ENCODE measurements around the gene EXOC4.
"Not testable (repeated sequence)": the region's sequence is repeated elsewhere in the genome, so short reads cannot be mapped to it uniquely, and the experiment has no call there.

The EXOC4 gene

GRCh38 chr7:133303931-133304330 is 51.1 kb downstream of the EXOC4 start:
- H3K4me1 ChIP-seq (ENCODE audit: control insufficient read depth in 5 of 5, insufficient read depth in 5 of 5, low read length in 5 of 5) = peaks cover 0 to 8% (median 7%) of the 10 kb centered on the region in 5 donors
- H3K27me3 ChIP-seq (ENCODE audit: control insufficient read depth in 5 of 5, insufficient read depth in 4 of 5, low read length in 5 of 5) = no peaks in the 10 kb centered on the region
- H3K9ac ChIP-seq (ENCODE audit: low read length in 5 of 5) = no peak overlapping the region
- peaks cover 23 to 32% (median 29%) of the 10 kb centered on the region in 5 donors for H3K36me3 ChIP-seq (ENCODE audit: control insufficient read depth in 5 of 5, insufficient read depth in 5 of 5, low read length in 5 of 5)
- H3K9me3 ChIP-seq (ENCODE audit: control insufficient read depth in 5 of 5, low read length in 5 of 5) = no peaks in the 10 kb centered on the region
- H3K4me3 ChIP-seq (ENCODE audit: low read depth in 1 of 5, low read length in 5 of 5) = no peak overlapping the region
- H3K27ac ChIP-seq (ENCODE audit: low read depth, low read length) = no peak overlapping the region

GRCh38 chr7:133309333-133309732 is 56.5 kb downstream of the EXOC4 start:
- Histone ChIP-seq H3K4me3 (ENCODE audit: low read depth in 1 of 5, low read length in 5 of 5) (no peak overlapping the region), H3K9ac (ENCODE audit: low read length in 5 of 5) (no peak overlapping the region), H3K36me3 (ENCODE audit: control insufficient read depth in 5 of 5, insufficient read depth in 5 of 5, low read length in 5 of 5) (peaks cover 29 to 38% (median 31%) of the 10 kb centered on the region in 5 donors)

GRCh38 chr7:133310232-133310862 is 57.5 kb downstream of the EXOC4 start:
- Histone ChIP-seq H3K4me1 (ENCODE audit: control insufficient read depth in 5 of 5, insufficient read depth in 5 of 5, low read length in 5 of 5) (peaks cover 0 to 3% (median 0%) of the 10 kb centered on the region in 5 donors), H3K27ac (ENCODE audit: low read depth, low read length) (no peak overlapping the region), H3K27me3 (ENCODE audit: control insufficient read depth in 5 of 5, insufficient read depth in 4 of 5, low read length in 5 of 5) (no peaks in the 10 kb centered on the region), H3K9ac (ENCODE audit: low read length in 5 of 5) (no peak overlapping the region), H3K4me3 (ENCODE audit: low read depth in 1 of 5, low read length in 5 of 5) (no peak overlapping the region), H3K36me3 (ENCODE audit: control insufficient read depth in 5 of 5, insufficient read depth in 5 of 5, low read length in 5 of 5) (peaks cover 26 to 38% (median 31%) of the 10 kb centered on the region in 5 donors), H3K9me3 (ENCODE audit: control insufficient read depth in 5 of 5, low read length in 5 of 5) (no peaks in the 10 kb centered on the region)

More at GRCh38 chr7:133309333-133309732, 56.5 kb downstream of the EXOC4 start:
- Histone ChIP-seq H3K9me3 (ENCODE audit: control insufficient read depth in 5 of 5, low read length in 5 of 5) (no peaks in the 10 kb centered on the region), H3K4me1 (ENCODE audit: control insufficient read depth in 5 of 5, insufficient read depth in 5 of 5, low read length in 5 of 5) (peaks cover 0 to 3% (median 0%) of the 10 kb centered on the region in 5 donors), H3K27me3 (ENCODE audit: control insufficient read depth in 5 of 5, insufficient read depth in 4 of 5, low read length in 5 of 5) (no peaks in the 10 kb centered on the region), H3K27ac (ENCODE audit: low read depth, low read length) (no peak overlapping the region)

GRCh38 chr7:133313575-133313974 is 60.7 kb downstream of the EXOC4 start:
- no peak overlapping the region for H3K27ac ChIP-seq (ENCODE audit: low read depth, low read length)
- H3K27me3 ChIP-seq (ENCODE audit: control insufficient read depth in 5 of 5, insufficient read depth in 4 of 5, low read length in 5 of 5) = no peaks in the 10 kb centered on the region
- peaks cover 0 to 19% (median 11%) of the 10 kb centered on the region in 5 donors for H3K36me3 ChIP-seq (ENCODE audit: control insufficient read depth in 5 of 5, insufficient read depth in 5 of 5, low read length in 5 of 5)
- no peak overlapping the region for H3K9ac ChIP-seq (ENCODE audit: low read length in 5 of 5)
- peaks cover 0 to 3% (median 0%) of the 10 kb centered on the region in 5 donors for H3K4me1 ChIP-seq (ENCODE audit: control insufficient read depth in 5 of 5, insufficient read depth in 5 of 5, low read length in 5 of 5)
- no peaks in the 10 kb centered on the region for H3K9me3 ChIP-seq (ENCODE audit: control insufficient read depth in 5 of 5, low read length in 5 of 5)
- H3K4me3 ChIP-seq (ENCODE audit: low read depth in 1 of 5, low read length in 5 of 5) = no peak overlapping the region

DNA sequence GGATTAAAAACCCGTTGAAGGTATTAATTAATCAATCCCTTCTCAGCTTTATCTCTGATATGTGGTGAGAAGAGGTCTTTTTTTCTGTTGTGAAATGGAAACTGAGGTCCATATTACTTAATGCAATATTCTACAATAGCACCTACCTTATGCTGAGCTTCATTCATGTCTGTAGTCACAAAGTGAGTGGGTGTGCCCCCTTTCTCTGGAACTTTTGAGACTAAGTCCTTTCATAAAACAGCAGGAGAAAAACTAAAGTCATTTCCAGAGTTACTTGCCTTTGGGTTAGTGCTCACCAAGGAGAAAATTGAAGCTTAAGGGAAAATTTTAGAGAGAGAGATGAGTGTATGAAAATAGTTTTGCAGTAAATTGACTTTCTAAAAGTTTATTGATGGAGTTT is 61.2 kb downstream of the EXOC4 start:
- H3K27me3 ChIP-seq (ENCODE audit: control insufficient read depth in 5 of 5, insufficient read depth in 4 of 5, low read length in 5 of 5) = no peaks in the 10 kb centered on the region
- no peaks in the 10 kb centered on the region for H3K9me3 ChIP-seq (ENCODE audit: control insufficient read depth in 5 of 5, low read length in 5 of 5)
- H3K4me1 ChIP-seq (ENCODE audit: control insufficient read depth in 5 of 5, insufficient read depth in 5 of 5, low read length in 5 of 5) = peaks cover 0 to 3% (median 0%) of the 10 kb centered on the region in 5 donors
- H3K4me3 ChIP-seq (ENCODE audit: low read depth in 1 of 5, low read length in 5 of 5) = no peak overlapping the region
- no peak overlapping the region for H3K9ac ChIP-seq (ENCODE audit: low read length in 5 of 5)
- H3K27ac ChIP-seq (ENCODE audit: low read depth, low read length) = no peak overlapping the region
- H3K36me3 ChIP-seq (ENCODE audit: control insufficient read depth in 5 of 5, insufficient read depth in 5 of 5, low read length in 5 of 5) = peaks cover 0 to 14% (median 11%) of the 10 kb centered on the region in 5 donors

DNA sequence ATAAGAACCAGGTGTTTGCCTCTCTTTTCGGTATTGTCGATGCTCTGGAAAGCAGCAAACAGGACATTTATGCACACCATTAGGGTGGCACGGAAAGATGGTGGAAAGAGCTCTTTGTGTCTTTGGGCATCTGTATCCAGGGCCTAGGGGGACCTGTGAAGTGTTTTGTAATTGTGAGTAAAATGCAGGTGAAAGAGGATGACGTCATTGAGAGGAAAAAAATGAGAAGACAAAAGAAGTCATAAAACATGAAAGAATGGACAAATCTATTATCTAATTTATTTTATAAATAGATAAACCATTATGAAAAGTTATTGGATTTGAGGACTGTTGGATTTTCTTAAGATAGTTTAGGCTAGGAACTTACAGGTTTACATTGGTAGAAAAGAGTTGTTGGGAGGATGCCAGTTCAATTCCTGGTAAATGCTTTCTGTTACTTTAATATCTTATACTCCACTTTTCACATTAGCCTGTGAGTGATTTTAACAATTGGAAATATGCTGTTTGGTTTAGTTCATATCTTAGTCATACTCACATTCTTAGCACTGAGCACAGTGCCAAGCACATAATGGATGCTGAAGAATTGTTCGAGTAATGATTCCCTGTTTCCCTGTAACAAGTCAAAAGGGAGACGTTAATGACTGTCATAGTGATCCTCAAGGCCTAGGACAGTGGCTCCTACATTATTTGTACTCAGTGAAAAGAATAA is 62.6 kb downstream of the EXOC4 start:
- Histone ChIP-seq H3K9ac (ENCODE audit: low read length in 5 of 5) (no peak overlapping the region), H3K4me1 (ENCODE audit: control insufficient read depth in 5 of 5, insufficient read depth in 5 of 5, low read length in 5 of 5) (no peaks in the 10 kb centered on the region), H3K9me3 (ENCODE audit: control insufficient read depth in 5 of 5, low read length in 5 of 5) (no peaks in the 10 kb centered on the region), H3K27me3 (ENCODE audit: control insufficient read depth in 5 of 5, insufficient read depth in 4 of 5, low read length in 5 of 5) (no peaks in the 10 kb centered on the region), H3K36me3 (ENCODE audit: control insufficient read depth in 5 of 5, insufficient read depth in 5 of 5, low read length in 5 of 5) (peaks cover 5 to 22% (median 8%) of the 10 kb centered on the region in 5 donors), H3K27ac (ENCODE audit: low read depth, low read length) (no peak overlapping the region), H3K4me3 (ENCODE audit: low read depth in 1 of 5, low read length in 5 of 5) (no peak overlapping the region)

- Histone ChIP-seq H3K27me3 (ENCODE audit: control insufficient read depth in 5 of 5, insufficient read depth in 4 of 5, low read length in 5 of 5) (no peaks in the 10 kb centered on the region), H3K27ac (ENCODE audit: low read depth, low read length) (no peak overlapping the region), H3K4me3 (ENCODE audit: low read depth in 1 of 5, low read length in 5 of 5) (no peak overlapping the region), H3K9me3 (ENCODE audit: control insufficient read depth in 5 of 5, low read length in 5 of 5) (no peaks in the 10 kb centered on the region), H3K36me3 (ENCODE audit: control insufficient read depth in 5 of 5, insufficient read depth in 5 of 5, low read length in 5 of 5) (peaks cover 5 to 22% (median 12%) of the 10 kb centered on the region in 5 donors), H3K4me1 (ENCODE audit: control insufficient read depth in 5 of 5, insufficient read depth in 5 of 5, low read length in 5 of 5) (no peaks in the 10 kb centered on the region), H3K9ac (ENCODE audit: low read length in 5 of 5) (no peak overlapping the region)
These were observed 67.0 kb downstream of the EXOC4 start for GRCh38 chr7:133319842-133320241.

GRCh38 chr7:133320891-133321290 is 68.0 kb downstream of the EXOC4 start:
- no peak overlapping the region for H3K27ac ChIP-seq (ENCODE audit: low read depth, low read length)
- H3K4me3 ChIP-seq (ENCODE audit: low read depth in 1 of 5, low read length in 5 of 5) = no peak overlapping the region
- no peaks in the 10 kb centered on the region for H3K9me3 ChIP-seq (ENCODE audit: control insufficient read depth in 5 of 5, low read length in 5 of 5)
- no peaks in the 10 kb centered on the region for H3K4me1 ChIP-seq (ENCODE audit: control insufficient read depth in 5 of 5, insufficient read depth in 5 of 5, low read length in 5 of 5)
- no peak overlapping the region for H3K9ac ChIP-seq (ENCODE audit: low read length in 5 of 5)
- no peaks in the 10 kb centered on the region for H3K27me3 ChIP-seq (ENCODE audit: control insufficient read depth in 5 of 5, insufficient read depth in 4 of 5, low read length in 5 of 5)
- peaks cover 5 to 22% (median 12%) of the 10 kb centered on the region in 5 donors for H3K36me3 ChIP-seq (ENCODE audit: control insufficient read depth in 5 of 5, insufficient read depth in 5 of 5, low read length in 5 of 5)

- H3K27me3 ChIP-seq (ENCODE audit: control insufficient read depth in 5 of 5, insufficient read depth in 4 of 5, low read length in 5 of 5); H3K9me3 ChIP-seq (ENCODE audit: control insufficient read depth in 5 of 5, low read length in 5 of 5); H3K27ac ChIP-seq (ENCODE audit: low read depth, low read length); H3K4me1 ChIP-seq (ENCODE audit: control insufficient read depth in 5 of 5, insufficient read depth in 5 of 5, low read length in 5 of 5); H3K9ac ChIP-seq (ENCODE audit: low read length in 5 of 5); H3K4me3 ChIP-seq (ENCODE audit: low read depth in 1 of 5, low read length in 5 of 5): not testable (repeated sequence)
- H3K36me3 ChIP-seq (ENCODE audit: control insufficient read depth in 5 of 5, insufficient read depth in 5 of 5, low read length in 5 of 5) = peaks cover 5 to 22% (median 12%) of the 10 kb centered on the region in 5 donors
These were observed 68.5 kb downstream of the EXOC4 start for GRCh38 chr7:133321366-133321765.

- H3K27me3 ChIP-seq (ENCODE audit: control insufficient read depth in 5 of 5, insufficient read depth in 4 of 5, low read length in 5 of 5); H3K27ac ChIP-seq (ENCODE audit: low read depth, low read length); H3K4me3 ChIP-seq (ENCODE audit: low read depth in 1 of 5, low read length in 5 of 5); H3K4me1 ChIP-seq (ENCODE audit: control insufficient read depth in 5 of 5, insufficient read depth in 5 of 5, low read length in 5 of 5); H3K36me3 ChIP-seq (ENCODE audit: control insufficient read depth in 5 of 5, insufficient read depth in 5 of 5, low read length in 5 of 5); H3K9me3 ChIP-seq (ENCODE audit: control insufficient read depth in 5 of 5, low read length in 5 of 5); H3K9ac ChIP-seq (ENCODE audit: low read length in 5 of 5): not testable (repeated sequence)
These were observed 73.9 kb downstream of the EXOC4 start for GRCh38 chr7:133326745-133327144.

Measured in subcutaneous abdominal adipose tissue (tissue), 5 donors.